PC-3 (cell line): ENCODE data around the gene NKAPD1.

Experiments used
- EZH2 ChIP-seq: fragments of 300-600 bp; sonication (generic); IDR thresholded peaks from one replicate; pipeline ENCODE4 v1.6.1; 2017; ENCODE audit warnings: antibody characterized with exemption, mild to moderate bottlenecking, low read length; ENCODE audit not compliant: unreplicated experiment
- TF ChIP-seq, protein P1 (sequence below): fragments of 300-600 bp; sonication (generic); conservative IDR thresholded peaks from 2 replicates; pipeline ENCODE4 v1.5.1; 2017; ENCODE audit warnings: antibody characterized with exemption, low read depth, mild to moderate bottlenecking, low read length

- no peak for TF ChIP-seq EZH2
- TF ChIP-seq, protein P1, sequence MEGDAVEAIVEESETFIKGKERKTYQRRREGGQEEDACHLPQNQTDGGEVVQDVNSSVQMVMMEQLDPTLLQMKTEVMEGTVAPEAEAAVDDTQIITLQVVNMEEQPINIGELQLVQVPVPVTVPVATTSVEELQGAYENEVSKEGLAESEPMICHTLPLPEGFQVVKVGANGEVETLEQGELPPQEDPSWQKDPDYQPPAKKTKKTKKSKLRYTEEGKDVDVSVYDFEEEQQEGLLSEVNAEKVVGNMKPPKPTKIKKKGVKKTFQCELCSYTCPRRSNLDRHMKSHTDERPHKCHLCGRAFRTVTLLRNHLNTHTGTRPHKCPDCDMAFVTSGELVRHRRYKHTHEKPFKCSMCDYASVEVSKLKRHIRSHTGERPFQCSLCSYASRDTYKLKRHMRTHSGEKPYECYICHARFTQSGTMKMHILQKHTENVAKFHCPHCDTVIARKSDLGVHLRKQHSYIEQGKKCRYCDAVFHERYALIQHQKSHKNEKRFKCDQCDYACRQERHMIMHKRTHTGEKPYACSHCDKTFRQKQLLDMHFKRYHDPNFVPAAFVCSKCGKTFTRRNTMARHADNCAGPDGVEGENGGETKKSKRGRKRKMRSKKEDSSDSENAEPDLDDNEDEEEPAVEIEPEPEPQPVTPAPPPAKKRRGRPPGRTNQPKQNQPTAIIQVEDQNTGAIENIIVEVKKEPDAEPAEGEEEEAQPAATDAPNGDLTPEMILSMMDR = no peak
Observed at GRCh38 chr11:112132737-112133136, 58.6 kb downstream of the NKAPD1 start.
